ENCODE results near the gene FBXO46. TPM values are rescaled to one million over a fixed set of nuclear protein-coding genes. Genes with fewer than 3 reads are reported as not detected.

Gene FBXO46
- total RNA-seq, 1 experiment from 2014 or later = 43.9 TPM

- Histone ChIP-seq H3K4me2 (ENCODE audit: insufficient read depth, insufficient read length, low read length) (no peak overlapping the region), H2AK5ac (ENCODE audit: insufficient read length, low read length) (no peak overlapping the region), H2AFZ (ENCODE audit: low read length) (no peak overlapping the region), H3K9ac (ENCODE audit: extremely low read depth, insufficient read length, low read length) (no peak overlapping the region), H2BK120ac (ENCODE audit: low read depth, low read length, poor library complexity, severe bottlenecking) (no peak overlapping the region), H2BK20ac (ENCODE audit: low read depth, low read length, poor library complexity, severe bottlenecking) (no peak overlapping the region), H3K27me3 (ENCODE audit: insufficient read depth, low read length) (no peaks in the 10 kb centered on the region), H3T11ph (ENCODE audit: low read length) (no peak overlapping the region), H3K79me1 (ENCODE audit: insufficient read depth, low read depth, low read length, poor library complexity, severe bottlenecking) (no peaks in the 10 kb centered on the region), H3K23me2 (ENCODE audit: insufficient read length, low read depth, low read length, poor library complexity, severe bottlenecking) (no peaks in the 10 kb centered on the region), H2BK15ac (ENCODE audit: low read depth, low read length) (no peak overlapping the region), H3K14ac (ENCODE audit: insufficient read depth, low read length) (no peak overlapping the region), H2BK5ac (ENCODE audit: insufficient read length, low read length) (no peak overlapping the region), H3K79me2 (ENCODE audit: insufficient read depth, low read length) (no peaks in the 10 kb centered on the region), H4K8ac (replicated peaks; ENCODE audit: insufficient read length, low read depth, low read length) (no peak overlapping the region), H3K56ac (ENCODE audit: insufficient read length, low read depth, low read length) (no peak overlapping the region), H3K9me3 (ENCODE audit: control insufficient read depth, low read depth, low read length) (no peaks in the 10 kb centered on the region), H4K20me1 (ENCODE audit: control insufficient read depth, insufficient read depth, insufficient read length) (no peaks in the 10 kb centered on the region), H3K4me1 (ENCODE audit: insufficient read depth, low read length) (no peaks in the 10 kb centered on the region), H4K5ac (ENCODE audit: insufficient read length, low read depth, low read length) (no peak overlapping the region), H3K23ac (ENCODE audit: insufficient read length, low read depth, low read length) (no peak overlapping the region), H4K91ac (ENCODE audit: insufficient read length, low read depth, low read length) (no peak overlapping the region), H2BK12ac (ENCODE audit: insufficient read length, low read depth, low read length) (no peak overlapping the region), H3K27ac (ENCODE audit: insufficient read length, low read depth, low read length) (no peak overlapping the region), H3K4ac (ENCODE audit: low read depth, low read length) (no peak overlapping the region), H3K18ac (ENCODE audit: insufficient read length, low read depth, low read length) (no peak overlapping the region)
- TF ChIP-seq, protein P1, sequence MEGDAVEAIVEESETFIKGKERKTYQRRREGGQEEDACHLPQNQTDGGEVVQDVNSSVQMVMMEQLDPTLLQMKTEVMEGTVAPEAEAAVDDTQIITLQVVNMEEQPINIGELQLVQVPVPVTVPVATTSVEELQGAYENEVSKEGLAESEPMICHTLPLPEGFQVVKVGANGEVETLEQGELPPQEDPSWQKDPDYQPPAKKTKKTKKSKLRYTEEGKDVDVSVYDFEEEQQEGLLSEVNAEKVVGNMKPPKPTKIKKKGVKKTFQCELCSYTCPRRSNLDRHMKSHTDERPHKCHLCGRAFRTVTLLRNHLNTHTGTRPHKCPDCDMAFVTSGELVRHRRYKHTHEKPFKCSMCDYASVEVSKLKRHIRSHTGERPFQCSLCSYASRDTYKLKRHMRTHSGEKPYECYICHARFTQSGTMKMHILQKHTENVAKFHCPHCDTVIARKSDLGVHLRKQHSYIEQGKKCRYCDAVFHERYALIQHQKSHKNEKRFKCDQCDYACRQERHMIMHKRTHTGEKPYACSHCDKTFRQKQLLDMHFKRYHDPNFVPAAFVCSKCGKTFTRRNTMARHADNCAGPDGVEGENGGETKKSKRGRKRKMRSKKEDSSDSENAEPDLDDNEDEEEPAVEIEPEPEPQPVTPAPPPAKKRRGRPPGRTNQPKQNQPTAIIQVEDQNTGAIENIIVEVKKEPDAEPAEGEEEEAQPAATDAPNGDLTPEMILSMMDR (conservative IDR thresholded peaks at IDR 0.05) = no peak
- WGBS (ENCODE audit: extremely low coverage, insufficient read length, low lambda C conversion rate) = no CpG with 5 or more reads among the region's 9 CpGs
- Mint-ChIP-seq H3K9me3 (no peaks in the 10 kb centered on the region), H3K27ac (no peak overlapping the region), H3K27me3 (ENCODE audit: low read depth) (peaks cover 34% of the 10 kb centered on the region), H3K4me3 (no peak overlapping the region), H3K4me1 (peaks cover 0 to 10% of the 10 kb centered on the region in 2 experiments; a peak in 1 of 4 replicates), H3K36me3 (ENCODE audit: insufficient read depth in 1 of 3, low read depth in 3 of 3) (no peaks in the 10 kb centered on the region)
- DNase-seq = no peak
These were observed 28.2 kb upstream of the FBXO46 start for GRCh38 chr19:45758921-45759320.
